KMS-11 (cell line): ENCODE measurements around the gene DNMT3A.

Experiments used
- H2AFZ ChIP-seq: fragments of 200-600 bp; sonication (generic); 2 replicates; pipeline ENCODE4 v1.6.1; 2016; ENCODE audit warnings: antibody characterized with exemption, mixed run types, low read depth
- H3K27ac ChIP-seq: fragments of 200-600 bp; sonication (generic); 2 replicates; pipeline ENCODE4 v1.6.1; 2016; ENCODE audit warnings: mild to moderate bottlenecking, mixed run types
- H3K27me3 ChIP-seq: fragments of 200-600 bp; sonication (generic); 2 replicates; pipeline ENCODE4 v1.6.1; 2017; ENCODE audit warnings: mild to moderate bottlenecking, low read depth, mixed run types, moderate library complexity; ENCODE audit not compliant: insufficient read depth
- H3K36me3 ChIP-seq: fragments of 200-600 bp; sonication (generic); 2 replicates; pipeline ENCODE4 v1.6.1; 2017; ENCODE audit warnings: mild to moderate bottlenecking, mixed run types; ENCODE audit not compliant: insufficient read depth
- H3K4me1 ChIP-seq: fragments of 200-600 bp; sonication (generic); 2 replicates; pipeline ENCODE4 v1.6.1; 2016; ENCODE audit warnings: mild to moderate bottlenecking, low read depth, mixed run types; ENCODE audit not compliant: poor library complexity, severe bottlenecking
- H3K4me2 ChIP-seq: fragments of 200-600 bp; sonication (generic); 2 replicates; pipeline ENCODE4 v1.7.0; 2016; ENCODE audit warnings: mild to moderate bottlenecking, mixed run types
- H3K4me3 ChIP-seq: fragments of 200-600 bp; sonication (generic); IDR thresholded peaks from 2 replicates; pipeline ENCODE4 v1.6.1; 2017; ENCODE audit warnings: low read depth, low read length, mixed read lengths; ENCODE audit not compliant: insufficient read depth
- H3K79me2 ChIP-seq: fragments of 200-600 bp; sonication (generic); 2 replicates; pipeline ENCODE4 v1.6.1; 2016; ENCODE audit warnings: low read depth, mixed run types; ENCODE audit not compliant: insufficient read depth
- H3K9ac ChIP-seq: fragments of 200-600 bp; sonication (generic); 2 replicates; pipeline ENCODE4 v1.6.1; 2016; ENCODE audit warnings: mild to moderate bottlenecking, mixed run types
- H4K20me1 ChIP-seq: fragments of 200-600 bp; sonication (generic); 2 replicates; pipeline ENCODE4 v1.6.1; 2016; ENCODE audit warnings: mild to moderate bottlenecking, mixed run types; ENCODE audit not compliant: insufficient read depth
- CTCF ChIP-seq: fragments of 200-600 bp; sonication (generic); conservative IDR thresholded peaks from 2 replicates; pipeline ENCODE4 v1.6.1; 2017; ENCODE audit warnings: low read depth, mild to moderate bottlenecking, antibody characterized with exemption, low read length, moderate library complexity, mixed read lengths

Gene DNMT3A

GRCh38 chr2:25228848-25229278, 112.9 kb downstream of the DNMT3A start:
- no peak overlapping the region for H3K27ac ChIP-seq
- no peaks in the 10 kb centered on the region for H3K36me3 ChIP-seq
- peak; percentile 71 for TF ChIP-seq CTCF
- H3K4me1 ChIP-seq = peaks cover 17% of the 10 kb centered on the region
- H3K9ac ChIP-seq = no peak overlapping the region
- H3K79me2 ChIP-seq = no peaks in the 10 kb centered on the region
- no peaks in the 10 kb centered on the region for H3K27me3 ChIP-seq
- no peak overlapping the region for H2AFZ ChIP-seq
- H3K4me2 ChIP-seq = no peak overlapping the region
- no peaks in the 10 kb centered on the region for H4K20me1 ChIP-seq
- no peak overlapping the region for H3K4me3 ChIP-seq

DNA sequence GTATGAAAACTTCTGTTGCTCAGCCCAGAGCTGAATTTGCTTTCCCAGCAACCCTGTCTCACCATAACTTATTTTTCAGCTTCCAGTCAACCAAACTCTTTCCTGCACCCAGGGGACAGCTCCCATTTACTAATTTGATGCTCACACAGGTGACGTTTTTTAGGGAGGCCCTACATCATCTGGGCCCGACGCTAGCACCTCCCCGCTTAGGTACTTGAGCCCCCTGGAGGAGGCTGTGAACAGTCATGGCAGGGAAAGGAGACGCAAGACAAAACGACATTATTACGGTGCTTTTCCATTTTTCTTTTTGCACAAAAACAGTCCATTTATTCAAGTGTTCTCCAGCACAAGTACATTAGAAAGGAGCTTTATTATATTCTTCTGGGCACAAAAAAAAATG, 114.1 kb downstream of the DNMT3A start:
- no peaks in the 10 kb centered on the region for H4K20me1 ChIP-seq
- peaks cover 17% of the 10 kb centered on the region for H3K4me1 ChIP-seq
- TF ChIP-seq CTCF = no peak
- H3K4me2 ChIP-seq = no peak overlapping the region
- no peaks in the 10 kb centered on the region for H3K27me3 ChIP-seq
- H3K79me2 ChIP-seq = no peaks in the 10 kb centered on the region
- no peak overlapping the region for H3K4me3 ChIP-seq
- no peak overlapping the region for H2AFZ ChIP-seq
- H3K9ac ChIP-seq = no peak overlapping the region
- no peaks in the 10 kb centered on the region for H3K36me3 ChIP-seq
- no peak overlapping the region for H3K27ac ChIP-seq

DNA sequence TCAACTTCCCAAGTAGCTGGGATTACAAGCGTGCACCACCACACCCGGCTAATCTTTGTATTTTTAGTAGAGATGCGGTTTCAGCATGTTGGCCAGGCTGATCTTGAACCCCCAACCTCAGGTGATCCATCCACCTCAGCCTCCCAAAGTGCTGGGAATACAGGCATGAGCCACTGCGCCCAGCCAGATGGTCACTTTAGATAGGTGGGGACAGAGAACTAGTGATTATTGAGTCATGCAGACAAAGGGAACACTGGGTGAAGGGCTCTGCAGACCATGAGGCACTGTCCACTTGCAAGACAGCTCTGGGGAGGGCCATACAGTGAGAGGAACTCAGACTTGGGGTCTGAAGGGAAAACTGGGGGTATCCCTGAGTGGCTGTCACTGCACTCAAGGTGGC, 114.9 kb downstream of the DNMT3A start:
- no peak overlapping the region for H2AFZ ChIP-seq
- no peaks in the 10 kb centered on the region for H3K79me2 ChIP-seq
- TF ChIP-seq CTCF = no peak
- H3K36me3 ChIP-seq = no peaks in the 10 kb centered on the region
- H3K27me3 ChIP-seq = no peaks in the 10 kb centered on the region
- H4K20me1 ChIP-seq = no peaks in the 10 kb centered on the region
- no peak overlapping the region; the same call in 1 of the 2 replicates for H3K4me2 ChIP-seq
- H3K27ac ChIP-seq = no peak overlapping the region
- H3K4me3 ChIP-seq = no peak overlapping the region
- H3K4me1 ChIP-seq = peaks cover 17% of the 10 kb centered on the region
- H3K9ac ChIP-seq = no peak overlapping the region

GRCh38 chr2:25222477-25223121, 119.1 kb downstream of the DNMT3A start:
- no peaks in the 10 kb centered on the region for H3K36me3 ChIP-seq
- peaks cover 11% of the 10 kb centered on the region for H3K4me1 ChIP-seq
- H4K20me1 ChIP-seq = no peaks in the 10 kb centered on the region
- H2AFZ ChIP-seq = no peak overlapping the region
- TF ChIP-seq CTCF = no peak
- H3K9ac ChIP-seq = no peak overlapping the region
- no peaks in the 10 kb centered on the region for H3K79me2 ChIP-seq
- no peak overlapping the region for H3K4me3 ChIP-seq
- no peak overlapping the region for H3K27ac ChIP-seq
- no peak overlapping the region for H3K4me2 ChIP-seq
- H3K27me3 ChIP-seq = no peaks in the 10 kb centered on the region
